ENCODE data around the gene AKAP12.

AKAP12 gene

GRCh38 chr6:151403919-151404308, 164.1 kb downstream of the AKAP12 start:
- TF ChIP-seq CTCF (conservative IDR thresholded peaks at IDR 0.05; ENCODE audit: low read depth, low read length) = no peak
- DNase-seq (ENCODE audit: low read depth) = no peak

More at GRCh38 chr6:151403919-151404308, 164.1 kb downstream of the AKAP12 start:
- no peak overlapping the region for H3K4me3 ChIP-seq (ENCODE audit: low read depth, low read length)

Measured in choroid plexus epithelial cell (primary cell).